ENCODE results near the gene LRCH1. TPM values are rescaled to one million over a fixed set of nuclear protein-coding genes. Genes with fewer than 3 reads are reported as not detected.

Gene LRCH1
- total and polyA plus RNA-seq, 2 of the 4 experiments (the other 2 are of a cell fraction) = 7.0 to 8.8 TPM

Small RNA genes within 50 kb of the gene (microRNA-seq; reads per million reads assigned to microRNA genes)
- gene AL359880.1 (ENCODE audit: insufficient read depth, insufficient read length) = not detected

Small RNA genes within 50 kb of the gene (small RNA-seq; reads per million reads assigned to genes)
- 0 reads per million in 5 experiments for gene AL359880.1

Other genes starting within 250 kb of the LRCH1 start
- under 0.01 TPM in 1 of 2 replicates, not detected in the other for gene RUBCNL, start 165.9 kb upstream of the LRCH1 start, total RNA-seq (2012; rRNA removed)
- gene RUBCNL, start 165.9 kb upstream of the LRCH1 start, polyA plus RNA-seq (2012; rRNA removed) = 0.03 and 0.06 TPM in 2 replicates
- gene ESD, start 244.0 kb downstream of the LRCH1 start, total RNA-seq (2012; rRNA removed) = 108 and 135 TPM in 2 replicates
- gene ESD, start 244.0 kb downstream of the LRCH1 start, polyA plus RNA-seq (2012; rRNA removed) = 80.9 and 90.4 TPM in 2 replicates